GM19328 (cell line): ENCODE data around the gene FAM222B.
"Not testable (repeated sequence)": the region's sequence is repeated elsewhere in the genome, so short reads cannot be mapped to it uniquely, and the experiment has no call there.

Experiments
- ATAC-seq: cut with Tn5 transposase; IDR thresholded peaks from one replicate; pipeline ENCODE4 v1.9.1; 2021; ENCODE audit warnings: mild to moderate bottlenecking, moderate library complexity; ENCODE audit not compliant: unreplicated experiment

FAM222B gene

GRCh38 chr17:28747801-28748750 is 94.5 kb downstream of the FAM222B start:
- ATAC-seq, result no peak

DNA sequence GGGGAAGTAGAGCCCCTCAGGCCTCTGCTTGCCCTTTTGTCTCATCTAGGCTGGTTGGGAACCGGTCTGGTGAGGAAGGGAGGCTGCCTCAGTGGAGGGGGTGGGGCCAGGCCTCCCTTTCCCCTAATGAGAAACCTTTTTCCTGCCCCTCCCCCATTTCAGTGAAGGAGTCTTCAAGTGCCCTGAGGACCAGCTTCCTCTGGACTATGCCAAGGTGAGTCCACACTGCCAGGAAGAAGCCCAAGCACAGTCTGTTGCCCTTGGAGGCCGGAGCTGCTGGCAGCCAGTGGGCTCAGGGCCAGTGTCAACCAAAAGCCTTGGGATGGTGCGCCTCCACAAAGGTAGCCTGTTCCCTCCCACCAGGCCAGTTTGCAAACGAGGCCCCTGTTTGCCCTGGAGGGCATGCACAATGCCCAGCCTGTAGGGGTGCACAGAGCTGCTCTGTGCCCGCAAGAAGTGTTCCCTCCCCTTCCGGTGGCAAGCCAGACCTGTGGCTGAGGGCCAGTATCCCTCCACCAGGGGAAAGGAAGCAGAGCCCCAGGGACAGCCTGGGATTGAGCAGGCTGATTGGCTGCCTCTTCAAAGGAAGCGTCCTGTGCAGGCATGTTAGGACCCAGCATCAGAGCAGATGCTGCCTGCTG is 95.4 kb downstream of the FAM222B start:
- no peak for ATAC-seq

- ATAC-seq, result no peak
These were observed 96.0 kb downstream of the FAM222B start for GRCh38 chr17:28746611-28747050.

GRCh38 chr17:28745786-28746411 is 96.7 kb downstream of the FAM222B start:
- no peak for ATAC-seq

GRCh38 chr17:28744972-28745785 is 97.4 kb downstream of the FAM222B start:
- no peak for ATAC-seq

GRCh38 chr17:28744104-28744971 is 98.3 kb downstream of the FAM222B start:
- ATAC-seq, result peak; percentile 21

DNA sequence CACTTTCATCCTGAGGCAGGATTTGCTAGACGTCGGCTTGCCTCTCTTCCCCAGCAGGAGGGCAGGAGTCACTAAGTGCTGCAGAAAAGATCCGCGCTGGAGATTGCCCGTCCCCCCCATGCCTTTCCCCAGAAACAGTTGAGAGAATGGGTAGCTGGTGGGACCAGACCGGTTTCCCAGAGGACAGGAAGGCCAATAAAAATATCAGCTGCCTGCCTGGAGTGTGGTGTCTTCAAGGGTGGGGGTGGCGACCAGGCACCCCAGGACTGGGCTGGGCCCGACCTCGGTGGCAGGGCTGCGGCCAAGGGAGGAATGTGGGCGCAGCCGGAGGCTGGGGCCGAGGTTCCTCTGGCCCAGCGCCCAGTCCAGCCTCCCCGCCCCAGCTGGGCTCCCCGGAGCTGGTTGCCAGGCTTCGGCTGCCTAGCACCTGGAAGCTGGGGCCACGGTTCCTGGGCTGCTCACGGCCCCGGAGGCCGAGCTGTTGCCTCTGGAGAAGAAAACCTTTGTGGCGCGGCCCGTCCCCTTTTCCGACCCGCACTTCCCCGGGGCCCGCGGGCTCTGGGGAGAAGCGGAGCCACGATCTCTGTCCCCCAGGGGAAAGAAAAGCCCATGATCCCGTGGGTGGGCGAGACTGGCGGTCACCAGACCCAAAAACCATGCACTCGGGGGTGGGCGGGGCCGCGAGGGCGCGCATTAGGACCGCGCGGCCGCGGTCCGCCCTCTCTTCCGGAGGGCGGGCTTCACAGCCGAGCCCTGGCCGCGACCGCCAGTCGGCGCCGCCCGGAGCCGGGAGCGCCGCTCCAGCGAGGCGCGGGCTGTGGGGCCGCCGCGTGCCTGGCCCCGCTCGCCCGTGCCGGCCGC is 99.1 kb downstream of the FAM222B start, which contains the start of gene TRAF4:
TRAF4 (plus strand) TSS at position 769 of the 861 bp plus-strand sequence. CDS start 102 bp downstream, outside the sequence.
- peak; percentile 59 for ATAC-seq

- ATAC-seq, result no peak
These were observed 100.9 kb downstream of the FAM222B start for GRCh38 chr17:28741358-28742349.

GRCh38 chr17:28740406-28741357 is 101.9 kb downstream of the FAM222B start:
- no peak for ATAC-seq

GRCh38 chr17:28738680-28739384 is 103.8 kb downstream of the FAM222B start:
- no peak for ATAC-seq

GRCh38 chr17:28737770-28738679 is 104.6 kb downstream of the FAM222B start:
- ATAC-seq, result peak; percentile 60

GRCh38 chr17:28737316-28737715 is 105.3 kb downstream of the FAM222B start:
- no peak for ATAC-seq

- ATAC-seq, result not testable (repeated sequence)
These were observed 106.4 kb downstream of the FAM222B start for GRCh38 chr17:28735913-28736769.

DNA sequence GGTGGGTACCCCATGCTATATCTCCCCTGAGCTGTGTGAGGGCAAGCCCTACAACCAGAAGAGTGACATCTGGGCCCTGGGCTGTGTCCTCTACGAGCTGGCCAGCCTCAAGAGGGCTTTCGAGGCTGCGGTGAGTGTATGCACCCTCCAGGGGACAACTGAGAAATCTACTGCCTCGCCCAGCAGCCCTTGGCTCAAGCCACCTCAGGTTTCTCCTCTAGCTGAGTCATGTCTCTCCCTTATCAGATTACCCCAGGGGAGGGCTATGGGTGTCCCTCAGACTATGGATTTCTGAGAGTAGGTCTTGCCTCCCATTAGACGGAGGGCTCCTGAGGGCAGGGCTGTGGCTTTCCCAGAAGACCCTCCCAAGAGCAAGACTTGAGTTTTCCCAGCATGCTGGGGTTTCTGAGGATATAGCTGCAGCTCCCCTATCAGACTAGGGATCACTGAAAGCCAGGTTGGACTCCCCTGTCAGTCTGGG is 107.3 kb downstream of the FAM222B start:
- ATAC-seq, result no peak
